K562 (cell line): Measurements from ENCODE around the gene GEMIN5. TPM values are rescaled to one million over a fixed set of nuclear protein-coding genes. Genes with fewer than 3 reads are reported as not detected.

Experiments used
- ATAC-seq: fragments of 200-7000 bp; cut with Tn5 transposase; 3 replicates; pipeline ENCODE4 v1.9.1; 2020; ENCODE audit warnings: moderate library complexity
- BruUV-seq: library from RNA; stranded (reverse); fragments of 400-500 nt; replicated peaks from 2 replicates; lab custom pipeline; 2021; lab: Mats Ljungman, UMichigan
- CTCF ChIA-PET: fragments of 300-600 bp; formaldehyde crosslinking; extraction: SDS; loops from one replicate; lab custom pipeline; 2021; ENCODE audit warnings: low intra/inter-chr PET ratio; lab: Yijun Ruan, JAX
- POLR2A ChIA-PET: fragments of 300-600, 350-650 bp; sonication (Branson Sonifier 250); formaldehyde crosslinking; extraction: SDS; loops from one replicate; lab custom pipeline; 2021; ENCODE audit warnings: antibody characterized with exemption, inconsistent platforms; lab: Yijun Ruan, JAX
- DNase-seq, 4 experiments: peaks; one replicate each; pipeline versions ENCODE4 v3.0.0 to v3.0.0-alpha.2; 2011 to 2018; ENCODE audit warnings: low spot score in 3 of 4, mixed read lengths in 3 of 4; ENCODE audit errors: extremely low read depth in 1 of 4
- FAIRE-seq: peaks from 2 replicates; lab custom pipeline; 2011; peaks lifted over from hg19 to GRCh38; lab: Jason Lieb, UNC
- H2AFZ ChIP-seq: 2 replicates; pipeline ENCODE4 v1.6.0; 2011; ENCODE audit warnings: low read depth, low read length, control low read depth, inconsistent platforms
- H3K27ac ChIP-seq: fragments of 200-600 bp; 3 replicates; pipeline ENCODE4 v1.8.0; 2011; ENCODE audit warnings: low read depth, mild to moderate bottlenecking, control low read depth, inconsistent platforms, low read length, moderate library complexity, mixed read lengths; ENCODE audit errors: extremely low read depth
- H3K27me3 ChIP-seq, 2 experiments: fragments of 300-600 bp in 1 of 2; 2 replicates in 1 of 2; 3 replicates in 1 of 2; pipeline versions ENCODE4 v1.6.0 to v1.8.0; 2011; ENCODE audit warnings: inconsistent platforms in 2 of 2, low read length in 2 of 2, mild to moderate bottlenecking in 1 of 2, mixed read lengths in 1 of 2, moderate library complexity in 1 of 2; ENCODE audit not compliant: control insufficient read depth in 2 of 2, insufficient read depth in 2 of 2
- H3K36me3 ChIP-seq: fragments of 300-600 bp; 3 replicates; pipeline ENCODE4 v1.8.0; 2011; ENCODE audit warnings: mild to moderate bottlenecking, low read length, inconsistent platforms; ENCODE audit not compliant: control insufficient read depth, insufficient read depth
- H3K4me1 ChIP-seq, 2 experiments: fragments of 200-600 bp in 1 of 2; replicated peaks in 1 of 2; 2 replicates in 1 of 2; 3 replicates in 1 of 2; pipeline versions ENCODE4 v1.5.1 to v1.8.0; 2011; ENCODE audit warnings: inconsistent platforms in 2 of 2, low read length in 2 of 2, mild to moderate bottlenecking in 1 of 2, mixed read lengths in 1 of 2, moderate library complexity in 1 of 2; ENCODE audit not compliant: control insufficient read depth in 2 of 2, insufficient read depth in 2 of 2
- H3K4me2 ChIP-seq: 2 replicates; pipeline ENCODE4 v1.6.1; 2011; ENCODE audit warnings: low read length, control low read depth, inconsistent platforms, mixed read lengths; ENCODE audit not compliant: insufficient read depth
- H3K4me3 ChIP-seq: fragments of 200-600 bp; sonication (generic), shearing (Covaris generic); 2 replicates; pipeline ENCODE4 v1.5.1; 2016; ENCODE audit warnings: control low read depth, inconsistent platforms
- H3K79me2 ChIP-seq: fragments of 200-600 bp; 3 replicates; pipeline ENCODE4 v1.8.0; 2011; ENCODE audit warnings: low read length, inconsistent platforms; ENCODE audit not compliant: control insufficient read depth, insufficient read depth
- H3K9ac ChIP-seq, 2 experiments: 2 replicates each; pipeline versions ENCODE4 v1.6.0 to v1.6.1; 2011; ENCODE audit warnings: low read depth in 2 of 2, low read length in 2 of 2, control low read depth in 1 of 2, inconsistent platforms in 1 of 2, mild to moderate bottlenecking in 1 of 2, mixed read lengths in 1 of 2; ENCODE audit not compliant: insufficient read depth in 1 of 2
- H3K9me1 ChIP-seq: one replicate; pipeline ENCODE4 v1.6.0; 2011; ENCODE audit warnings: inconsistent platforms, mild to moderate bottlenecking, low read length, moderate library complexity; ENCODE audit not compliant: control insufficient read depth, insufficient read depth
- H3K9me3 ChIP-seq: replicated peaks from 2 replicates; pipeline ENCODE4 v1.5.1; 2011; ENCODE audit warnings: low read depth, low read length, inconsistent platforms; ENCODE audit not compliant: control insufficient read depth, insufficient read depth
- H4K20me1 ChIP-seq: replicated peaks from 2 replicates; pipeline ENCODE4 v1.6.1; 2011; ENCODE audit warnings: low read length, inconsistent platforms, mixed read lengths; ENCODE audit not compliant: control insufficient read depth, insufficient read depth
- ARNT ChIP-seq, 2 experiments: fragments of 450-650 bp; IDR thresholded peaks; 2 replicates each; pipeline ENCODE4 v1.6.1; 2016; ENCODE audit warnings: mild to moderate bottlenecking in 1 of 2
- HBP1 ChIP-seq: fragments of 450-650 bp; formaldehyde crosslinking; IDR thresholded peaks from 2 replicates; pipeline ENCODE4 v1.4.0; 2022; ENCODE audit warnings: missing genetic modification characterization
- MAZ ChIP-seq, 2 experiments: fragments of 450-650 bp in 1 of 2; sonication (generic) in 1 of 2; formaldehyde crosslinking; IDR thresholded peaks in 1 of 2; conservative IDR thresholded peaks in 1 of 2; 2 replicates each; pipeline versions ENCODE4 v1.4.0 to v1.5.0; 2020; ENCODE audit warnings: mild to moderate bottlenecking in 1 of 2, missing genetic modification reagents in 1 of 2
- POLR2G ChIP-seq: fragments of 200-400 bp; formaldehyde crosslinking; IDR thresholded peaks from 2 replicates; pipeline ENCODE4 v1.6.1; 2017; ENCODE audit warnings: low read depth, mild to moderate bottlenecking, antibody characterized with exemption, low read length, moderate library complexity
- SRF ChIP-seq, 2 experiments: fragments of 250-450, 450-650 bp in 1 of 2; sonication (Bioruptor Pico) in 1 of 2; sonication (generic) in 1 of 2; formaldehyde crosslinking; IDR thresholded peaks; 2 replicates each; pipeline versions ENCODE4 v1.5.0 to v1.5.1; 2020 to 2022; ENCODE audit warnings: mild to moderate bottlenecking in 1 of 2, missing genetic modification reagents in 1 of 2
- YBX1 ChIP-seq: fragments of 450-650 bp; IDR thresholded peaks from 2 replicates; pipeline ENCODE4 v1.7.1; 2016; ENCODE audit warnings: mild to moderate bottlenecking
- YY1 ChIP-seq, 3 experiments: IDR thresholded peaks; 2 replicates each; pipeline ENCODE4 v1.6.1; 2011; ENCODE audit warnings: low read length in 2 of 3, mild to moderate bottlenecking in 2 of 3, moderate library complexity in 2 of 3, borderline replicate concordance in 1 of 3, control low read depth in 1 of 3, low read depth in 1 of 3; ENCODE audit not compliant: insufficient read depth in 3 of 3, insufficient replicate concordance in 2 of 3, control insufficient read depth in 1 of 3, insufficient read length in 1 of 3; ENCODE audit errors: extremely low read depth in 1 of 3
- WGBS: fragments of 100-300 bp; shearing (Covaris generic); methylation state at CpG from one replicate; pipeline ENCODE4 v1.1.6; 2016; ENCODE audit warnings: low coverage, mixed read lengths; ENCODE audit not compliant: insufficient coverage; ENCODE audit errors: missing lambda C conversion rate; 5-methylcytosine and 5-hydroxymethylcytosine counted together
- in situ Hi-C: fragments of 300-500 bp; cut with MboI; formaldehyde crosslinking; loops from 4 replicates; pipeline ENCODE4 v1.15.0; 2018; ENCODE audit warnings: inconsistent platforms, mixed read lengths
- intact Hi-C: fragments of 100-400 bp; cut with micrococcal nuclease; formaldehyde crosslinking; loops from 2 replicates; pipeline ENCODE4 v1.14.2; 2022
- polyA plus RNA-seq, 8 experiments: library from polyadenylated mRNA; depleted of rRNA in 4 of 8; stranded (reverse) in 5 of 8; unstranded in 3 of 8; fragments of >200 nt; fragmentation: Nextera tagmentation in 2 of 8; fragmentation: Illumina TruSeq in 1 of 8; extraction: Ambion mirVana in 2 of 8; extraction: Trizol in 1 of 8; gene quantifications; 2 replicates each; pipeline versions ENCODE4 v1.2.1 to v1.2.3, GENCODE V29; 2011 to 2014; ENCODE audit warnings: inconsistent platforms in 1 of 8, missing spikeins in 1 of 8
- total RNA-seq, 7 experiments: library from RNA; depleted of rRNA in 6 of 7; stranded (reverse); fragments of >200 nt in 6 of 7; fragmentation: Illumina TruSeq in 2 of 7; extraction: Trizol in 2 of 7; gene quantifications; 2 replicates each; pipeline versions ENCODE4 v1.2.1 to v1.2.3, GENCODE V29; 2011 to 2021; ENCODE audit warnings: low replicate concordance in 1 of 7
- TF ChIP-seq, protein P1 (sequence below), 3 experiments: fragments of 200-800 bp in 1 of 3; fragments of 250-450 bp in 1 of 3; fragments of 450-650 bp in 1 of 3; sonication (Bioruptor Pico) in 1 of 3; sonication (Bioruptor generic) in 1 of 3; formaldehyde crosslinking in 1 of 3; IDR thresholded peaks; 2 replicates each; pipeline versions ENCODE4 v1.6.1 to v1.8.0; 2016 to 2022; ENCODE audit warnings: mild to moderate bottlenecking in 2 of 3, missing genetic modification characterization in 2 of 3, missing compliant biosample characterization in 1 of 3, moderate library complexity in 1 of 3
- TF ChIP-seq, protein P2 (sequence below): fragments of 200-800 bp; sonication (Bioruptor generic); IDR thresholded peaks from 2 replicates; pipeline ENCODE4 v1.6.1; 2017; ENCODE audit warnings: missing genetic modification characterization, missing compliant biosample characterization

The GEMIN5 gene
- total and polyA plus RNA-seq, 9 of the 15 experiments (the other 6 are each of a cell fraction or from before 2014, with no cell fraction given) = 10.3 to 48.2 (median 34.7) TPM

GRCh38 chr5:154901276-154901675 is 36.7 kb downstream of the GEMIN5 start:
- Histone ChIP-seq H3K79me2 (no peaks in the 10 kb centered on the region), H3K9ac (no peak overlapping the region), H3K4me2 (no peak overlapping the region), H3K27ac (no peak overlapping the region), H3K9me3 (no peaks in the 10 kb centered on the region), H3K4me1 (no peaks in the 10 kb centered on the region), H3K4me3 (no peak overlapping the region), H4K20me1 (no peaks in the 10 kb centered on the region; the same call in 1 of the 2 replicates), H2AFZ (no peak overlapping the region), H3K27me3 (no peaks in the 10 kb centered on the region), H3K9me1 (no peaks in the 10 kb centered on the region), H3K36me3 (peaks cover 98% of the 10 kb centered on the region)
- FAIRE-seq (no peak), ATAC-seq (no peak), DNase-seq (no peak)
- in situ Hi-C loops = no loop called here
- 97% methylated on average over 2 of the region's 2 CpGs for WGBS
- BruUV-seq = no TSS peak
- ChIA-PET CTCF (no interaction called here), POLR2A (no interaction called here)
- intact Hi-C loops = no loop called here
- TF ChIP-seq YY1 (IDR thresholded peaks at IDR 0.05; ENCODE audit: borderline replicate concordance in 1 of 3, control insufficient read depth in 1 of 3, extremely low read depth in 1 of 3, insufficient read depth in 3 of 3, insufficient read length in 1 of 3, insufficient replicate concordance in 2 of 3, low read depth in 1 of 3, low read length in 2 of 3) (no peak), POLR2G (no peak), YBX1 (no peak), SRF (CRISPR knock-in tag; IDR thresholded peaks at IDR 0.05) (no peak), MAZ (CRISPR knock-in tag; conservative IDR thresholded peaks at IDR 0.05 in 1 of 2, IDR thresholded peaks at IDR 0.05 in 1 of 2) (no peak), HBP1 (CRISPR knock-in tag) (no peak), ARNT (IDR thresholded peaks at IDR 0.05) (no peak)
- TF ChIP-seq, protein P1, sequence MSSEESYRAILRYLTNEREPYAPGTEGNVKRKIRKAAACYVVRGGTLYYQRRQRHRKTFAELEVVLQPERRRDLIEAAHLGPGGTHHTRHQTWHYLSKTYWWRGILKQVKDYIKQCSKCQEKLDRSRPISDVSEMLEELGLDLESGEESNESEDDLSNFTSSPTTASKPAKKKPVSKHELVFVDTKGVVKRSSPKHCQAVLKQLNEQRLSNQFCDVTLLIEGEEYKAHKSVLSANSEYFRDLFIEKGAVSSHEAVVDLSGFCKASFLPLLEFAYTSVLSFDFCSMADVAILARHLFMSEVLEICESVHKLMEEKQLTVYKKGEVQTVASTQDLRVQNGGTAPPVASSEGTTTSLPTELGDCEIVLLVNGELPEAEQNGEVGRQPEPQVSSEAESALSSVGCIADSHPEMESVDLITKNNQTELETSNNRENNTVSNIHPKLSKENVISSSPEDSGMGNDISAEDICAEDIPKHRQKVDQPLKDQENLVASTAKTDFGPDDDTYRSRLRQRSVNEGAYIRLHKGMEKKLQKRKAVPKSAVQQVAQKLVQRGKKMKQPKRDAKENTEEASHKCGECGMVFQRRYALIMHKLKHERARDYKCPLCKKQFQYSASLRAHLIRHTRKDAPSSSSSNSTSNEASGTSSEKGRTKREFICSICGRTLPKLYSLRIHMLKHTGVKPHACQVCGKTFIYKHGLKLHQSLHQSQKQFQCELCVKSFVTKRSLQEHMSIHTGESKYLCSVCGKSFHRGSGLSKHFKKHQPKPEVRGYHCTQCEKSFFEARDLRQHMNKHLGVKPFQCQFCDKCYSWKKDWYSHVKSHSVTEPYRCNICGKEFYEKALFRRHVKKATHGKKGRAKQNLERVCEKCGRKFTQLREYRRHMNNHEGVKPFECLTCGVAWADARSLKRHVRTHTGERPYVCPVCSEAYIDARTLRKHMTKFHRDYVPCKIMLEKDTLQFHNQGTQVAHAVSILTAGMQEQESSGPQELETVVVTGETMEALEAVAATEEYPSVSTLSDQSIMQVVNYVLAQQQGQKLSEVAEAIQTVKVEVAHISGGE (CRISPR knock-in tag; IDR thresholded peaks at IDR 0.05) = no peak
- TF ChIP-seq, protein P2, sequence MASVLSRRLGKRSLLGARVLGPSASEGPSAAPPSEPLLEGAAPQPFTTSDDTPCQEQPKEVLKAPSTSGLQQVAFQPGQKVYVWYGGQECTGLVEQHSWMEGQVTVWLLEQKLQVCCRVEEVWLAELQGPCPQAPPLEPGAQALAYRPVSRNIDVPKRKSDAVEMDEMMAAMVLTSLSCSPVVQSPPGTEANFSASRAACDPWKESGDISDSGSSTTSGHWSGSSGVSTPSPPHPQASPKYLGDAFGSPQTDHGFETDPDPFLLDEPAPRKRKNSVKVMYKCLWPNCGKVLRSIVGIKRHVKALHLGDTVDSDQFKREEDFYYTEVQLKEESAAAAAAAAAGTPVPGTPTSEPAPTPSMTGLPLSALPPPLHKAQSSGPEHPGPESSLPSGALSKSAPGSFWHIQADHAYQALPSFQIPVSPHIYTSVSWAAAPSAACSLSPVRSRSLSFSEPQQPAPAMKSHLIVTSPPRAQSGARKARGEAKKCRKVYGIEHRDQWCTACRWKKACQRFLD (CRISPR knock-in tag) = no peak
